CD4-positive, alpha-beta T cell treated with Interleukin-15 for 4 hours (primary cell): ENCODE results near the gene ANKRD39.

Experiments used
- DNase-seq: peaks from one replicate; pipeline ENCODE4 v3.0.0-alpha.2; 2020; ENCODE audit warnings: low spot score

Gene ANKRD39

GRCh38 chr2:96853321-96853720 lies 4.5 kb downstream of the ANKRD39 start:
- DNase-seq: no peak

GRCh38 chr2:96852667-96853066 lies 5.1 kb downstream of the ANKRD39 start:
- DNase-seq: no peak

- DNase-seq: no peak
Measured at GRCh38 chr2:96848264-96848663, 9.6 kb downstream of the ANKRD39 start.

GRCh38 chr2:96847586-96847985 lies 10.2 kb downstream of the ANKRD39 start:
- no peak for DNase-seq

GRCh38 chr2:96846825-96847224 lies 11.0 kb downstream of the ANKRD39 start:
- no peak for DNase-seq

- DNase-seq: no peak
Measured at GRCh38 chr2:96844405-96844808, 13.4 kb downstream of the ANKRD39 start.

GRCh38 chr2:96843538-96844268 lies 14.1 kb downstream of the ANKRD39 start, which contains the start of gene ANKRD23:
ANKRD23 (minus strand) TSS chr2:96844021; CDS start chr2:96843992, 29 bp downstream.
- DNase-seq: no peak

- DNase-seq: no peak
Measured at GRCh38 chr2:96842600-96842999, 15.2 kb downstream of the ANKRD39 start.

GRCh38 chr2:96841701-96842495 lies 15.9 kb downstream of the ANKRD39 start:
- DNase-seq: no peak

GRCh38 chr2:96839875-96840850 lies 17.7 kb downstream of the ANKRD39 start:
- no peak for DNase-seq

GRCh38 chr2:96839293-96839874 lies 18.4 kb downstream of the ANKRD39 start:
- DNase-seq: peak; percentile 75

- DNase-seq: no peak
Measured at GRCh38 chr2:96838345-96839292, 19.2 kb downstream of the ANKRD39 start.

- no peak for DNase-seq
Measured at GRCh38 chr2:96837575-96837974, 20.2 kb downstream of the ANKRD39 start.

- DNase-seq: no peak
Measured at GRCh38 chr2:96835830-96836229, 22.0 kb downstream of the ANKRD39 start.

- no peak for DNase-seq
Measured at GRCh38 chr2:96832754-96833507, 24.9 kb downstream of the ANKRD39 start.

- no peak for DNase-seq
Measured at GRCh38 chr2:96832408-96832753, 25.4 kb downstream of the ANKRD39 start.

- no peak for DNase-seq
Measured at GRCh38 chr2:96831679-96832078, 26.1 kb downstream of the ANKRD39 start.

- no peak for DNase-seq
Measured at GRCh38 chr2:96830044-96830562, 27.7 kb downstream of the ANKRD39 start.

- DNase-seq: no peak
Measured at GRCh38 chr2:96828874-96829273, 28.9 kb downstream of the ANKRD39 start.

GRCh38 chr2:96828436-96828835 lies 29.4 kb downstream of the ANKRD39 start:
- DNase-seq: no peak
